GM19468 (cell line): ENCODE results near the gene TRPM3.

ENCODE experiments used
- ATAC-seq: cut with Tn5 transposase; IDR thresholded peaks from one replicate; pipeline ENCODE4 v1.9.1; 2021; ENCODE audit warnings: mild to moderate bottlenecking, moderate library complexity, moderate number of reproducible peaks; ENCODE audit not compliant: unreplicated experiment; ENCODE audit errors: extremely low read depth

Gene TRPM3

GRCh38 chr9:70485273-70485858, 636.1 kb downstream of the TRPM3 start:
- ATAC-seq = no peak

GRCh38 chr9:70484232-70485130, 636.9 kb downstream of the TRPM3 start:
- ATAC-seq = peak; percentile 67

- no peak for ATAC-seq
These were observed 640.0 kb downstream of the TRPM3 start for GRCh38 chr9:70481471-70481870.

- ATAC-seq = no peak
These were observed 640.9 kb downstream of the TRPM3 start for GRCh38 chr9:70480405-70480980.

GRCh38 chr9:70479880-70480291, 641.5 kb downstream of the TRPM3 start:
- ATAC-seq = no peak
